ENCODE data around the gene CCDC192.

The CCDC192 gene

DNA sequence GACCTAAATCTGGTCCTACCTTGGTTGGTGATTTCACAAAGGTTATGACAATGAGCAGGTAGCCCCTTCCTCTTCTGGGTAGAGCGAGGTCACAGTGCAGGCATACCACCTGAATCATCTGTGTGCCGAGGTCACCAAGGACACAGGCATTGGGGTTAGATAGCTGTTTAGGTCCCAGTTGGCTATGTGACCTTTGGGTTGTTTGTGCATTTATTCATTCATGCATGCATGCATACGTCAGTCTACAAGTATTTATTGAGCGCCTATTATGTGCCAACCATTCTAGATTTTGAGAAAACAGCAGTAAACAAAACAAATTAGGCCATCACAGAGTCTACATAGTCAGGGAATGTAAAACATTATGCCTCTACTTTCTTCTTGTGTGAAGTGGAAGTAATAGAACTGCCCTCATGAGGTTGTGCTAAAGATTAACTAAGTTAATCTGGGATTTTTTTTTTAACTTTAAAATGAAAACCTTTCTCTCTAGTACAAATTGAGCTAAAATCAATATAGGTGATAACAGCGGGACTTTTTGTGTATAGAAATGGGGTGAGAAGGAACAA is 275.6 kb downstream of the CCDC192 start:
- in situ Hi-C loops (cut with HindIII; ENCODE audit: low pct_ligation_motif_present, low sequenced_read_pairs): no loop called here

DNA sequence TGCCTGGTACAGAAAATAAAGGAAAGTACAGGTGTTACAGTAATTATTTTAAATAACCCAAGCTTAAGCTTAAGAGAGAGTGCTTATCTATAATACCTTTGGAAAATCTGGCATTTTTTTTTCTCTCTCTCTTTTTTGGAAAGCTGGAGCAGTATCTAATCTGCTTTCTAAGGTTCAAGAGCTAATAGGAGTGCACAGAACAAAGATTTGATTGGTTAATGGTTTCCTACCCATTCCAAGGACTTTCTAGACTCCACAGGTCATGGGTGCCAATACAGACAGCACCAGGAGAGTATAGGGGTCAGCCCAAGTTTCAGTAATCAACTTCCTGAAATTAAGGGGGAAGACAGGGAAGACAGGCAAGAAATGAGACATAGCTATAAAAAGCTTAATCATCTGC is 276.3 kb downstream of the CCDC192 start:
- in situ Hi-C loops (cut with HindIII; ENCODE audit: low pct_ligation_motif_present, low sequenced_read_pairs): no loop called here
- TF ChIP-seq, protein P1, sequence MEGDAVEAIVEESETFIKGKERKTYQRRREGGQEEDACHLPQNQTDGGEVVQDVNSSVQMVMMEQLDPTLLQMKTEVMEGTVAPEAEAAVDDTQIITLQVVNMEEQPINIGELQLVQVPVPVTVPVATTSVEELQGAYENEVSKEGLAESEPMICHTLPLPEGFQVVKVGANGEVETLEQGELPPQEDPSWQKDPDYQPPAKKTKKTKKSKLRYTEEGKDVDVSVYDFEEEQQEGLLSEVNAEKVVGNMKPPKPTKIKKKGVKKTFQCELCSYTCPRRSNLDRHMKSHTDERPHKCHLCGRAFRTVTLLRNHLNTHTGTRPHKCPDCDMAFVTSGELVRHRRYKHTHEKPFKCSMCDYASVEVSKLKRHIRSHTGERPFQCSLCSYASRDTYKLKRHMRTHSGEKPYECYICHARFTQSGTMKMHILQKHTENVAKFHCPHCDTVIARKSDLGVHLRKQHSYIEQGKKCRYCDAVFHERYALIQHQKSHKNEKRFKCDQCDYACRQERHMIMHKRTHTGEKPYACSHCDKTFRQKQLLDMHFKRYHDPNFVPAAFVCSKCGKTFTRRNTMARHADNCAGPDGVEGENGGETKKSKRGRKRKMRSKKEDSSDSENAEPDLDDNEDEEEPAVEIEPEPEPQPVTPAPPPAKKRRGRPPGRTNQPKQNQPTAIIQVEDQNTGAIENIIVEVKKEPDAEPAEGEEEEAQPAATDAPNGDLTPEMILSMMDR (IDR thresholded peaks at IDR 0.05; ENCODE audit: low read depth, low read length, missing control alignments): no peak
- no peak overlapping the region for H3K4me3 ChIP-seq (ENCODE audit: low read depth, low read length)
- DNase-seq: no peak
- H3K27ac ChIP-seq: no peak overlapping the region
- no peaks in the 10 kb centered on the region for H3K36me3 ChIP-seq (replicated peaks)
- no peaks in the 10 kb centered on the region for H3K27me3 ChIP-seq (replicated peaks)

More for the DNA sequence above, 275.6 kb downstream of the CCDC192 start:
- H3K27me3 ChIP-seq (replicated peaks): no peaks in the 10 kb centered on the region
- TF ChIP-seq, protein P1 (IDR thresholded peaks at IDR 0.05; ENCODE audit: low read depth, low read length, missing control alignments): no peak
- H3K27ac ChIP-seq: no peak overlapping the region
- H3K36me3 ChIP-seq (replicated peaks): no peaks in the 10 kb centered on the region
- no peak overlapping the region for H3K4me3 ChIP-seq (ENCODE audit: low read depth, low read length)
- no peak for DNase-seq

DNA sequence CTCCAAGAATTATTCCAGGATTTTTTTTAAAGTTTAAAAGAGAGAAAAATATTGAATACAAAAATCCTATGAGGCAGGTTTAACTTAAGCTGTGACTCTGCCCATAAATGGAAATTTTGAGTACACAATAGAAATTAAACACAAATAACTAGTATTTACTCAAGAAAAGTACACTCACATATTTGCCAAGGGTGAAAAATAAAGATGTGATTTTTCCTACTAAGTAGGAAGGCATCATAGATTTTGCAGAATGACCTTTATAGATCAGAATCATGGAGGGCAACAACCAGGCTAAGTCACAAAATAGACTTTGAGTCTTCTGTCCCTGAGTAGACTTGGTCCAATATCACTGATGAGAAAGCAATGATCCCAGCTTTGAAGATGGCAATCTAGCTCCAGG is 277.7 kb downstream of the CCDC192 start:
- no peak overlapping the region for H3K4me3 ChIP-seq (ENCODE audit: low read depth, low read length)
- in situ Hi-C loops (cut with HindIII; ENCODE audit: low pct_ligation_motif_present, low sequenced_read_pairs): no loop called here
- no peaks in the 10 kb centered on the region for H3K36me3 ChIP-seq (replicated peaks)
- H3K27me3 ChIP-seq (replicated peaks): no peaks in the 10 kb centered on the region
- TF ChIP-seq, protein P1 (IDR thresholded peaks at IDR 0.05; ENCODE audit: low read depth, low read length, missing control alignments): no peak
- no peak for DNase-seq
- no peak overlapping the region for H3K27ac ChIP-seq

DNA sequence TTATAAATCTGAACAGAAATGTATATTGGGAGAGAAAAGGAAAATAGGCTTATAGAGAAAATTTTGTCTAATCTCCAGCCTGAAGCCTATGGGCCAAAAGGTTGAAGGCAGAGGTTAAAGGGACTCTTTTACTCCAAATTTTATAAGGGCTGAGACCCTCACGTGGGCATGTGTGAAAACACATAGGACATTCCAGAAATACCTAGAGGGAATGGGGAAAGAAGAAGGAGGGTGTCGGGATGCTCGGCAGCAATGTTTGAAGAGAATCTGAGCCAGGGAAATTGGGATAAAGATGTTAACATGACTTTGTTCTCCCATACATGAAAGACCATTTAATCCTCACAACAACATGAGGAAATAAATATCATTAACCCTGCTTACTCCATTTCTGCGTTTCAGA is 278.3 kb downstream of the CCDC192 start:
- Histone ChIP-seq H3K36me3 (replicated peaks) (no peaks in the 10 kb centered on the region), H3K27ac (no peak overlapping the region), H3K27me3 (replicated peaks) (no peaks in the 10 kb centered on the region), H3K4me3 (ENCODE audit: low read depth, low read length) (no peak overlapping the region)
- TF ChIP-seq, protein P1 (IDR thresholded peaks at IDR 0.05; ENCODE audit: low read depth, low read length, missing control alignments): no peak
- in situ Hi-C loops (cut with HindIII; ENCODE audit: low pct_ligation_motif_present, low sequenced_read_pairs): no loop called here
- DNase-seq: no peak

DNA sequence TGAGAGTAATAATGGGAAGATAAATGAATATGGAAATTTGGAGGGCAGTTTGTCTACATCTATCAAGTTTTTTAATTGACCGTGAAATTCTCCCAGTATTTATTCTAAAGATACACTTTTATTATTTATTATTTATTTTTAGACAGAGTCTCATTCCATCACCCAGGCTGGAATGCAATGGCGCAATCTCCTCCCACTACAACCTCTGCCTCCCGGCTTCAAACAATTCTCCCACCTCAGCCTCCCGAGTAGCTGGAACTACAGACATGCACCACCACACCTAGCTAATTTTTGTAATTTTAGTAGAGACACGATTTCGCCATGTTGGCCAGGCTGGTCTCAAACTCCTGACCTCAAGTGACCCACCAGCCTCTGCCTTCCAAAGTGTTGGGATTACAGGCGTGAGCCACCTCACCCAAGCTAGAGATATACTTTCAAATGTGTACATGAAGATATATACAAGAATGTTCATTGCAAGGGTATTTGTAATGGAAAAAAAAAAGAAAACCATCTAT is 282.7 kb downstream of the CCDC192 start:
- in situ Hi-C loops (cut with HindIII; ENCODE audit: low pct_ligation_motif_present, low sequenced_read_pairs): no loop called here
- no peak for DNase-seq

More for the DNA sequence above, 282.7 kb downstream of the CCDC192 start:
- H3K27me3 ChIP-seq (replicated peaks): no peaks in the 10 kb centered on the region
- TF ChIP-seq, protein P1 (IDR thresholded peaks at IDR 0.05; ENCODE audit: low read depth, low read length, missing control alignments): no peak
- no peak overlapping the region for H3K4me3 ChIP-seq (ENCODE audit: low read depth, low read length)
- H3K27ac ChIP-seq: no peak overlapping the region
- H3K36me3 ChIP-seq (replicated peaks): no peaks in the 10 kb centered on the region
